NOMO-1 (cell line): ENCODE results near the gene TEAD2.

Experiments used
- DNase-seq, 2 experiments: peaks; one replicate each; lab custom pipeline; 2025; ENCODE audit not compliant: unreplicated experiment in 2 of 2; lab: John Stamatoyannopoulos, UW

Gene TEAD2

GRCh38 chr19:49348305-49349189, 13.7 kb downstream of the TEAD2 start:
- no peak for DNase-seq

DNA sequence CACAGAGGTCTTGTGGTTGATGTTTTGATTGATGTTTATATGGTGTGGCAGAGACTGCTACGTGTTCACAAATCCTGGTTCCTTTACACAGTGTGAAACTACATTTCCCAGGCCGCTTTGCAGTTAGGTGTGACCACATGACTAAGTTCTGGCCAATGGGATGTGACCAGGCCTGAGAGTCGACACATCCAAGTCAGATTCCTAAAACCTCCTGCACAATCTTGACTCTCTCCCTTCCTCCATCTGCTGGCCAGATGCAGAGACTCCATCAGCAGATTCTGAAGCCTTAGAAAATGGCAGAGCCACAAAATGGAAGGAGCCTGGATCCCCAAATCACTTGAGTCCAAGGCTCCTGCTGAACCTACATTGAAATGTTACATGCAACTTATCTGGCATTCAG, 14.4 kb downstream of the TEAD2 start:
- no peak for DNase-seq

DNA sequence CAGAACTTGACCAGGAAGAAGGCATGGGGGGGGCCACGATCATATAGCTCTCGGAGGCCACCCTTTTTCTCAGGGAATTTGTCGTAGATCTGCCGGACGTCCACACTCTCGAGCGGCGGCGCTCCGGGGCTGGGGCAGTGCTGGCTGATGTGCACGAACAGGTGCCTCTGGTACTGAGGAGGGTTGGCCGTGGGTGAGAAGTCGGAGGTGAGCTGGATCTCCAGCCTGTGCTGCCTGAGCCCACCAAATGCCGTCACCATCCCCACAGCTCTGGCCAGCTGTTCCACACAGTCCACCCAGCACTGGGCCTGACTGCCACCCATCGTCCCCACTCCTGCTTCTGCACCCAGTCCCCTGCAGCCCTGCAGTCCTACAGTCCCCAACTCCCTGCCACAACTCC, 15.0 kb downstream of the TEAD2 start:
- DNase-seq: no peak

DNA sequence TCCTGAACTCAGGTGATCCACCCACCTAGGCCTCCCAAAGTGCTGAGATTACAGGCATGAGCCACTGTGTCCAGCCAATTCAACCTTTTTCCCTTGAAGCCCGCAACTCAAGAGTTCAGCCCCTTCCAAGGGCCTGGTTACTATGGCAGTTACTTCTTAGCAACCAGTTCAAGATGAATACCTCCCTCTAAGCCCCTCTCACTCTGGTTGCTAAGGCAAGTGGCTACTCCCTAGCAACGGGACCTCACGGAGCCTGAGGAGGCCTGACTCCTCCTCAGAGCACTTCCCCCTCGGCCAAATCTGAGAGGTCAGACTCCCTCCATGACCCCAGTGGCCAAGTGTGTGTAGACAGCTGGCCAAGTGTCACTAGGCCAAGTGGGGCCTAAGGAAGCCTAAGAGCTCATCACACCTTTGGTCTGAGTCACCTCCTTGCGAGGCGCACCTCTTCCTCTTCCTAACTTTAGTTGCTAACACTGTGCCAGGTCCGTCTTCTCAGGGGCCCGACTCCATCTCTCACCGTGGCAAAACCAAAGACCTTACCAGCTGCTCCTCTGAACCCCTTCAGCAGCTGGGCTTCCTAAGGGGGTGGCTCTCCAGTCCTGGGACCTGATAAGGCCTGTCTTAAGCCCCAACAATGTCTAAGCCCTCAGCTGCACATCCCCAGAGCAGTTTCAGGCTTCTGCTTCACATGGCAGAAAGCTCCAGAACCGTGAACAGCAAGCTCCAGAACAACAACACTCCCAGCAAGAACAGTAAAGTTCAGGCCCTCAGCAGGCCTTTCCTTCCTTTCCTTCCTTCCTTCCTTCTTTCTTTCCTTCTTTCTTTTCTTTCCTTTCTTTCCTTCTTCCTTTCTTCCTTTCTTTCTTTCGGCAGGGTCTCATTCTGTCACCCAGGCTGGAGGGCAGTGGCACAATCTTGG, 17.5 kb downstream of the TEAD2 start:
- no peak for DNase-seq

- no peak for DNase-seq
These were observed 19.1 kb downstream of the TEAD2 start for GRCh38 chr19:49343123-49343522.

- DNase-seq: no peak
These were observed 19.9 kb downstream of the TEAD2 start for GRCh38 chr19:49342291-49342721.

- DNase-seq: no peak
These were observed 21.1 kb downstream of the TEAD2 start for GRCh38 chr19:49340865-49341718.

- DNase-seq: no peak
These were observed 21.9 kb downstream of the TEAD2 start for GRCh38 chr19:49340069-49340864.

GRCh38 chr19:49339301-49340068, 22.7 kb downstream of the TEAD2 start:
- no peak for DNase-seq

DNA sequence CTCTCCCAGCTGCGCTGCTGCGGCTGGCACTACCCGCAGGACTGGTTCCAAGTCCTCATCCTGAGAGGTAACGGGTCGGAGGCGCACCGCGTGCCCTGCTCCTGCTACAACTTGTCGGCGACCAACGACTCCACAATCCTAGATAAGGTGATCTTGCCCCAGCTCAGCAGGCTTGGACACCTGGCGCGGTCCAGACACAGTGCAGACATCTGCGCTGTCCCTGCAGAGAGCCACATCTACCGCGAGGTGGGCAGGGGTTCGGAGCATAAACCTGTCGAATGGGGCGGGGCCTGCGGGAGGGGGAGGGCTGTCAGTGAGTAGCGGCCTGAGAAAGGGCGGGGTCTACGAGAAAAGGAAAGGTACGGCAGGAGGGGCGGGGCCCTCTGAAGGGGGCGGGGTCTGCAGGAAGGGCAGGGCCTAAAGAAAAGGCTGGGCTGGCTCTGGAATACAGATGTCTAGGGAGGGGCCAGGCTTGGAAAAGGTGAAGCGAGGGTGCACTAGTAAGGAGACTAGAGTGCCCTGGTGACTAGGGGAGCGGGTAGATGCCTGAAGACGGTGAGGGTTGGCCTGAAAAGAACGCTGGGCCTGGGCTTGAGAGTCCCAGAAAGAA, 23.4 kb downstream of the TEAD2 start:
- no peak for DNase-seq

DNA sequence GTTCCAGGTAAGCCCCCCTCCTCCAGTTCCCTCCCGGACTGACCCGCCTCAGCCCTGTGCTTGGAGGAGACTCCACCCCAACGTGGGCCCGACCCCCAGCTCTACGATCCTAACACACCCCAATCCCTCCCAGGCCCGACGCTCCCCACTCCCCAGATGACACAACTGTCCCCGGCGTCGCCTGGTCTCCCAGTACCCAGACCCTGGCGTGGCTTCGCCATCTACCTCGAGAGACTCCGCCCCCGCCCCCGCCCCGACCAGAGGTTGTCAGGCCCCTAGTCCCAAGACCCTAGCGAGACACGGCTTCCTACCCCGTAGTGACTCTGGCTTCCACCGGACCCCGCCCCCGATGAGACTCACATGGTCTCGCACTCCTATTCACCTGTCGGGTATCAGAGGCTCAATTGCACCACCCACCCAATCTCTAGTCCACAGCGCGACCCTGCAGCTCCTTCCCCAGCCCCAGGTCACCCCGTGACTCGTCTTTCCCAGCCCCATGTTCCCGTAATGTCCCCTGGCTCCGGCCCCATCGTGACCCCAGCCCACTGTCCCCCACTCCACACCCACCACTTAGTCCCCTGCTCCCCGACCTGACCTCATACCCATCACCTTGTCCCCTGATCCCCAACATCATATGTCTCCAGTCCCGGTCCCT, 24.1 kb downstream of the TEAD2 start:
- DNase-seq: no peak

DNA sequence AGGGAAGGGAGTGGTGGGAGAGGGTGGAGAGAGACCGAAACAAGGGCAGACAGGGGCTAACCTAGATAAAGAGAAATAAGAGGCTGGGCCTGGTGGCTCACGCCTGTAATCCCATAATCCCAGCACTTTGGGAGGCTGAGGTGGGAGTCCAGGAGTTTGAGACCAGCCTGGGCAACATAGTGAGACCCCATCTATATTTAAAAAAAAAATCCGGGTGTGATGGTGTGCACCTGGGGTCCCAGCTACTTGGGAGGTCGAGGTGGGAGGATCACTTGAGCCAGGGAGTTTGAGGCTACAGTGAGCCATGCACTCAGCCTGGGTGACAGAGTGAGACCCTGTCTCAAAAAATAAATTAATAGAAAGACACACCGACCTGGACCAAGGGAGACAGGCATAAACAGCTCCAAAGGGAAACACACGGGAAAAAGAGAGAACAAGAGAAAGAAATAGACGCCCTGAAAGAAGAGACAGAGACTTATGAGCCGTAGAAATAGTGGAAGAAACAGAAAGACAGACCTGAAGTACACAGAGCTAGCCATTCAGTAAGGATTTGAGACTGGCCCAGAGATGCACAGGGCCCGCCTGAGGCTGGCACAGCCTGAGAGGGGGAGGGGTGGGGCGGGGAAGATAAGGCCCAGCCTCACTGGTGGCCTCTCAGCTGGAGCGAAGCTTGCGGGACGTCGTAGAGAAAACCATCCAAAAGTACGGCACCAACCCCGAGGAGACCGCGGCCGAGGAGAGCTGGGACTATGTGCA, 24.8 kb downstream of the TEAD2 start:
- DNase-seq: no peak

DNA sequence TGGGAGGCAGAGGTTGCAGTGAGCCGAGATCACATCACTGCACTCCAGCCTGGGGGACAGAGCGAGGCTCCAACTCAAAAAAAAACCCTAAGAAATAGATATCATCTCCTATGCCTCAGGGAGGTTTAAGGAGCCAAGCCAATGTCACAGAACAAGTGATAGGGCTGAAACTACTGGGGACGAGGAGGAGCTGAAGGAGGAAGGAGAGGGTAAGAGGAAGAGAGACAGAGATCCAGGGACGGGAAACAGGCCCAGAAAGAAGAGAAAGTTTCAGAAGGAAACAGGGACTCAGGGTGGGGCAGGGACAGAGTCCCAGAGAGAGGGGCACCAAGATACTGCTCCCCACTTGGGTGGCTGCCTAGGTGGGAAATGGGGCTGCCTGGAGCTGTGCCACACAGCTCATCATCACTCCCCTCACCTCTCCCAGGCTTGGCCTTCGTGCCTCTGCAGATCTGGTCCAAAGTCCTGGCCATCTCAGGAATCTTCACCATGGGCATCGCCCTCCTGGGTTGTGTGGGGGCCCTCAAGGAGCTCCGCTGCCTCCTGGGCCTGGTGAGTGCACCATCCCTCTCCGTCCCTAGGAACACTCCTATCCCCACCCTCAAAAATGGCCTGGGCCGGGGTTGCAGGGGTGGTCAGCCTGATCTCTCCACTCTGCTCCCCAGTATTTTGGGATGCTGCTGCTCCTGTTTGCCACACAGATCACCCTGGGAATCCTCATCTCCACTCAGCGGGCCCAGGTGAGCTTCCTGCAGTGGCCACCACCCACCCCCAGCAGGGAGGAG, 25.5 kb downstream of the TEAD2 start:
- DNase-seq: no peak

DNA sequence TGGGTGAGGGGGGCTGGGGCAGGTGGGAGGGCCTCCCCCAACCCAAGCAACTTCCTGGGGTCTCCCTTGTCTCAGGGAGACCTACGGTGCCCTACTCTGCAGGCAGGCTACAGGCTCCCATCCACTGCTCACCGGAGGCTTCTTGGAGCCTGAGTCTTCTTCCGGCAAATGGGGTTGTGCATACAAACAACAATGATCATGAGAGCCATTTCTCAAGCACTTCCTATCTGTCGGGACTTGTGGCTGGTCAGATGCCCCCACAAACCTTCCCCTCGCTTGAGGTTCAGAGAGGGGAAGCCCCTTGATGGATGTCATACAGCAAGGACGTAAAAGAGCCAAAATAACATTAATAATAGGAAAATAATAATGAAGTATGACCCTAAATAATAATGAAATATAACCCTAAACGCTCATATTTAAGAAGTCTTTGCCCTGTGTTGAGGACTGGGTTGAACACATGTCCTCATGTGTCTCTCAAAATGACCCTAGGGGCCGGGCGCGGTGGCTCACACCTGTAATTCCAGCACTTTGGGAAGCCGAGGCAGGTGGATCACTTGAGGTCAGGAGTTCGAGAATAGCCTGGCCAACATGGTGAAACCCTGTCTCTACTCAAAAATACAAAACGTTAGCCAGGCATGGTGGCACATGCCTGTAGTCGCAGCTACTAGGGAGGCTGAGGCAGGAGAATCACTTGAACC, 26.3 kb downstream of the TEAD2 start:
- DNase-seq: no peak

- peak; percentile 69 to 76 for DNase-seq
These were observed 27.0 kb downstream of the TEAD2 start, which contains the start of gene CD37 for GRCh38 chr19:49335071-49335783. Gene CD37 (plus strand): TSS chr19:49335406. CDS start chr19:49335541, 135 bp downstream.
